Omental fat pad (tissue), 4 donors: ENCODE results near the gene ERFE. TPM values are rescaled to one million over a fixed set of nuclear protein-coding genes. Genes with fewer than 3 reads are reported as not detected.

ENCODE experiments used
- ATAC-seq: fragments of 150-250 bp; one replicate; pipeline ENCODE4 v1.9.1; 2016; ENCODE audit warnings: mild to moderate bottlenecking, moderate library complexity; ENCODE audit not compliant: low FRiP score
- DNase-seq: peaks from one replicate; pipeline ENCODE4 v3.0.0-alpha.2; 2019; ENCODE audit warnings: low spot score
- total RNA-seq, 4 donors: library from RNA; depleted of rRNA; stranded (reverse); fragments of >200 nt; gene quantifications; one replicate each; pipeline ENCODE4 v1.1.0, GENCODE V29; 2016
- TF ChIP-seq, protein P1 (sequence below), 3 donors: fragments of 450-650 bp; IDR thresholded peaks; one replicate each; pipeline ENCODE4 v1.5.1; 2016 to 2017; ENCODE audit warnings: antibody characterized with exemption in 3 of 3, mild to moderate bottlenecking in 3 of 3, moderate library complexity in 2 of 3

The ERFE gene
- total RNA-seq, 4 donors from 2014 or later: 1.1 to 1.9 TPM; not detected in 2

GRCh38 chr2:238127165-238128060 is 31.4 kb upstream of the ERFE start:
- no peak for DNase-seq
- TF ChIP-seq, protein P1, sequence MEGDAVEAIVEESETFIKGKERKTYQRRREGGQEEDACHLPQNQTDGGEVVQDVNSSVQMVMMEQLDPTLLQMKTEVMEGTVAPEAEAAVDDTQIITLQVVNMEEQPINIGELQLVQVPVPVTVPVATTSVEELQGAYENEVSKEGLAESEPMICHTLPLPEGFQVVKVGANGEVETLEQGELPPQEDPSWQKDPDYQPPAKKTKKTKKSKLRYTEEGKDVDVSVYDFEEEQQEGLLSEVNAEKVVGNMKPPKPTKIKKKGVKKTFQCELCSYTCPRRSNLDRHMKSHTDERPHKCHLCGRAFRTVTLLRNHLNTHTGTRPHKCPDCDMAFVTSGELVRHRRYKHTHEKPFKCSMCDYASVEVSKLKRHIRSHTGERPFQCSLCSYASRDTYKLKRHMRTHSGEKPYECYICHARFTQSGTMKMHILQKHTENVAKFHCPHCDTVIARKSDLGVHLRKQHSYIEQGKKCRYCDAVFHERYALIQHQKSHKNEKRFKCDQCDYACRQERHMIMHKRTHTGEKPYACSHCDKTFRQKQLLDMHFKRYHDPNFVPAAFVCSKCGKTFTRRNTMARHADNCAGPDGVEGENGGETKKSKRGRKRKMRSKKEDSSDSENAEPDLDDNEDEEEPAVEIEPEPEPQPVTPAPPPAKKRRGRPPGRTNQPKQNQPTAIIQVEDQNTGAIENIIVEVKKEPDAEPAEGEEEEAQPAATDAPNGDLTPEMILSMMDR (IDR thresholded peaks at IDR 0.05): no peak

DNA sequence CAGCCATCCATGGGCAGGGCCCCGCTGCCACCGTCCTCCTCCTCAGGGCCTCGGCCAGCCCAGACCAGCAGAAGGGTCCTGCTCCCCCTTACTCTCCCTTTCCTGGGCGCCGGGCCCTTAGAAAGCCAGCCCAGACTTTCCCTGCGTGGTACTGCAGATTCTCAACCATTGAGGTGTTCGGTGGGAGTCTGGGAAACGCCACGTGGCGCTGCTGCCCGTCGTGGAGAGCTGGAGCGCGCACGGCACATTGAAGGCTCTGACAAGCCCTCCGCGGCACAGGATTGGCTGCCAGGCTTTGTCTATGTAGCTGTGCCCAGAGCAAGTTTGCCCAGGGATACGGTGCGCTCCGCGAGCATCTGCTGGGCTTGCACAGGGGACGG is 30.7 kb upstream of the ERFE start:
- TF ChIP-seq, protein P1 (IDR thresholded peaks at IDR 0.05): no peak
- DNase-seq: no peak
- ATAC-seq: no peak

More at GRCh38 chr2:238127165-238128060, 31.4 kb upstream of the ERFE start:
- peak; percentile 49 for ATAC-seq

- ATAC-seq: no peak
- no peak for DNase-seq
- TF ChIP-seq, protein P1 (IDR thresholded peaks at IDR 0.05): no peak
Measured at GRCh38 chr2:238128534-238129001, 30.2 kb upstream of the ERFE start.

GRCh38 chr2:238129166-238130010 is 29.4 kb upstream of the ERFE start:
- ATAC-seq (no peak), DNase-seq (no peak)
- TF ChIP-seq, protein P1 (IDR thresholded peaks at IDR 0.05): no peak

GRCh38 chr2:238130111-238130695 is 28.6 kb upstream of the ERFE start:
- TF ChIP-seq, protein P1 (IDR thresholded peaks at IDR 0.05): no peak
- DNase-seq: no peak
- ATAC-seq: no peak

GRCh38 chr2:238130696-238131628 is 27.8 kb upstream of the ERFE start:
- no peak for ATAC-seq
- DNase-seq: no peak
- TF ChIP-seq, protein P1 (IDR thresholded peaks at IDR 0.05): no peak
